MM.1S (cell line): ENCODE results near the gene TCL1B.

Experiments used
- CTCF ChIP-seq: fragments of 300-600 bp; sonication (generic); IDR thresholded peaks from 2 replicates; pipeline ENCODE4 v1.5.1; 2016; ENCODE audit warnings: antibody characterized with exemption, low read length, mixed read lengths
- EZH2 ChIP-seq: fragments of 300-600 bp; sonication (generic); optimal IDR thresholded peaks from 2 replicates; pipeline ENCODE3; 2017; ENCODE audit warnings: low read depth, mild to moderate bottlenecking, antibody characterized with exemption, low read length, mixed read lengths

GRCh38 chr14:95707327-95707726 is 21.1 kb downstream of the TCL1B start:
- TF ChIP-seq CTCF (no peak), EZH2 (no peak)
